Erythroblast (primary cell): ENCODE measurements around the gene AGMO.

Source experiments
- GATA1 ChIP-seq: IDR thresholded peaks from 2 replicates; pipeline ENCODE4 v1.6.1; 2011; ENCODE audit warnings: low read depth, mild to moderate bottlenecking, control low read depth, low read length, moderate library complexity
- POLR2A ChIP-seq: IDR thresholded peaks from 2 replicates; pipeline ENCODE4 v1.6.1; 2011; ENCODE audit warnings: mild to moderate bottlenecking, low read length

DNA sequence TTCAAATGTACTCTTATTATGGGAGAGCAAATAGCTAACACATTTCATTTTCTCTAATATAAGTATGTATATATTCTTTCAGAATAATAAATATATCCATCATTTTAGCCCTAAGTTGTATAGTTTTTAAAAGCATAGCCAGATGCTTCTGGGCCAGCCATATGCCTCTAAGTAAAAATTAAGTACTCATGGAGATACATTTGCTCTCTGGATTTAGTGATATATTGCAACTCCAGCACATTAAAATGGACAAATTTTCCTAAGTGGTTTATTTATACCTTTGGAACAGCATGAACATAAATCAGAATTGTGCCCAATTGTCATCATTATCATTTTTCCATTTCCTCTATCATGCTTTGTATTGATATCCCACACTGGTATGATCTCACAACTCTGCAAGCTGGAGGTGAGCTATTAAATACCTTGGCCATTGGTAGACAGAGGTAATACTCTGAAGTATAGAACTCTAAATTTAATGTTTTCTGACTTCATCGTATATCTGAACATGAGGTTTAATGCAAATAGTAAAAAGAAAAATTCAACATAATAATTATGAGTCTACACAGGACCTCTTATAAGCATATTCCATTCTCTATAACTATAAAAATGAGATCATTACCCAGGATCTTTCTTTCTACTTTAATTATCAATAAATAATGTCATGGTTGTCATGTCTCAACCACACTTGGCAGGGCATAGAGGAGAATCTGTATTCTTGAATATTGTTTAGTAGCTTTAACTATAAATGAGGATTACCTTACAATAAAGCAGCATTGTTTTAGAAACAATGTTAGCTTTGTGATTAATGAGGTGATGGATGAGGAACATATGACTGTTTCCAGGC is 90.8 kb downstream of the AGMO start:
- TF ChIP-seq POLR2A (no peak), GATA1 (no peak)
